Brain pericyte (primary cell): ENCODE results near the gene SGSM2.

Source experiments
- DNase-seq: peaks from one replicate; pipeline ENCODE4 v3.0.0-alpha.2; 2012; ENCODE audit warnings: low read depth, low spot score

SGSM2 gene

GRCh38 chr17:2335726-2336214 is 1.5 kb upstream of the SGSM2 start:
- no peak for DNase-seq

GRCh38 chr17:2336215-2336851 is 968 bp upstream of the SGSM2 start, which contains the start of gene TSR1:
TSR1 (minus strand) TSS chr17:2336457; CDS start chr17:2336427, 30 bp downstream.
- peak; percentile 53 for DNase-seq

GRCh38 chr17:2337544-2338314 is 428 bp downstream of the SGSM2 start:
- DNase-seq: no peak

GRCh38 chr17:2338315-2338657 is 985 bp downstream of the SGSM2 start:
- no peak for DNase-seq

- no peak for DNase-seq
Observed at GRCh38 chr17:2343421-2343820, 6.1 kb downstream of the SGSM2 start.

- no peak for DNase-seq
Observed at GRCh38 chr17:2344528-2344927, 7.2 kb downstream of the SGSM2 start.

GRCh38 chr17:2346475-2346874 is 9.2 kb downstream of the SGSM2 start:
- DNase-seq: no peak

- DNase-seq: peak; percentile 78
Observed at GRCh38 chr17:2347805-2348685, 10.7 kb downstream of the SGSM2 start.

GRCh38 chr17:2351269-2351668 is 14.0 kb downstream of the SGSM2 start:
- no peak for DNase-seq

GRCh38 chr17:2354311-2354710 is 17.0 kb downstream of the SGSM2 start:
- DNase-seq: no peak

GRCh38 chr17:2357237-2357636 is 19.9 kb downstream of the SGSM2 start:
- no peak for DNase-seq

GRCh38 chr17:2357931-2358434 is 20.7 kb downstream of the SGSM2 start:
- DNase-seq: no peak

- DNase-seq: no peak
Observed at GRCh38 chr17:2361010-2361760, 23.9 kb downstream of the SGSM2 start.

GRCh38 chr17:2362016-2362415 is 24.7 kb downstream of the SGSM2 start:
- DNase-seq: no peak

- DNase-seq: no peak
Observed at GRCh38 chr17:2362416-2362815, 25.1 kb downstream of the SGSM2 start.

- DNase-seq: no peak
Observed at GRCh38 chr17:2362881-2363280, 25.6 kb downstream of the SGSM2 start.

- no peak for DNase-seq
Observed at GRCh38 chr17:2363318-2363717, 26.0 kb downstream of the SGSM2 start.

- no peak for DNase-seq
Observed at GRCh38 chr17:2363851-2364762, 26.8 kb downstream of the SGSM2 start.

GRCh38 chr17:2364763-2365116 is 27.4 kb downstream of the SGSM2 start:
- no peak for DNase-seq

GRCh38 chr17:2365132-2365531 is 27.8 kb downstream of the SGSM2 start:
- no peak for DNase-seq
